GM18873 (cell line): ENCODE measurements around the gene ATXN7L3.

Experiments
- ATAC-seq: cut with Tn5 transposase; IDR thresholded peaks from one replicate; pipeline ENCODE4 v1.9.1; 2021; ENCODE audit warnings: mild to moderate bottlenecking, moderate library complexity, moderate number of reproducible peaks; ENCODE audit not compliant: unreplicated experiment, low FRiP score

ATXN7L3 gene

DNA sequence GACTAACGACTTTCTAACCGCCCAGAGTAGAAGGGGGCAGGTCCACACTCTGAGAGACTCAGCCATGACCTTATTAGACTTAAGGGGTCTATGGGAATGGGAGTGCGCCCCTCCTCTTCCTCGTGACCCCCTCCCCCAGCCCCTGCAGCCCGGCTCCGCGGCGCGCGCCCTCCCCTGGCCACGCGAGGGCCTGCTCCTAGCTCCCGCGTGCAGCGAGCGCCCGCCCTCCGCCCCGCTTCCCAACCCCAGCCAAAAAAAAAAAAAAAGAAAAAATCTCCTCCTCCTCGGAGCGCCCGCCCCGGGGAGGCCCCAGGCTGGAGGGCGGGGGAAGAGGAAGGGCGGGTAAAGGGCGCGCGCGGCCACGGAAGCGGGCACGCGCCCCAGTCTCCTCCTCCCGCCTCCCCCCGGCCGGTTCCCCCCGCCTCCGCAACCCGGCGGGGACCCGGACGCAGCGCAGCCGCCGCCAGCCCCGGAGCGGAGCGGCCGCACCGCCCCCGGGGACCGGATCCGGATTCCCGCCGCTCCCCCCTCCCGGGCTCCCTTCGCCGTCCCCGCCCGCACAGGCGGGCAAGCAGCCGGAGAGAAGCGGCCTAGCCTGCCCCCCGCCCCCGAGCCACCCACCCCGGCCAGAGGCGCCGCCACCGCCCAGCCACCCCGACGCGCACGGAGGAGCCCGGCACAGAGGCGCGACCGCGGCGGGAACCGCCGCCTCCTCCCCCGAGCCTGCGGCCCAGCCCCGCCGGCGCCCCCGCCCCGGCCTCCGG, 18.8 kb upstream of the ATXN7L3 start:
- no peak for ATAC-seq

DNA sequence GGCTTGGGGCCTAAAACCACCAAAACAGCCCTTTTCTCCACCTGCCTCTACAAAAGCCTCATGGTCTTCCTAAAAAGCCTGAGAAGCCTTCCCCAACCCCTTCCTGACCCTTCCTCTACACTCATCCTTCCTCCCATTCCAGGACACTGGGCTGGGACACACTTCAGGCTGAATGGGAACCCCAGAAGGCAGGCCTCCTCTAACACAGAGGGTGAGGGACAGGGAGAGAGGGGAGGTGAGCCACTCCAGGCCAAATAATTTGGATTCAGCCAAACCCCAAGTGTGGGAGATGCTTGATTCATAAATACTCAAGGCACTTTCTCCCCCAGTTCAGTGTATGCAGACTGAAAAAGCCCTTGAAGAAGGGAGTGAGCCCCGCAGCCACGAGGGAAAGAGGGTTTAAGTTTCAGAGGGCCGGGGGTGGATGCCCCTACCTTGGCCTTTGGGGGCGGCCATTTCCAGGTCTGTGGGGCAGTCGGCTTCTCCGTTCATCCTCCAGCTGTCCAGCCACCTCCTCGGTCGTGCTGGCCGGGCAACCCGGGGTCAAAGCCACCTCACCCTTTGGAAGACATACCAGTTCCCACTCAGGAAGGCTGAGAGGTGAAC, 18.2 kb upstream of the ATXN7L3 start:
- no peak for ATAC-seq

DNA sequence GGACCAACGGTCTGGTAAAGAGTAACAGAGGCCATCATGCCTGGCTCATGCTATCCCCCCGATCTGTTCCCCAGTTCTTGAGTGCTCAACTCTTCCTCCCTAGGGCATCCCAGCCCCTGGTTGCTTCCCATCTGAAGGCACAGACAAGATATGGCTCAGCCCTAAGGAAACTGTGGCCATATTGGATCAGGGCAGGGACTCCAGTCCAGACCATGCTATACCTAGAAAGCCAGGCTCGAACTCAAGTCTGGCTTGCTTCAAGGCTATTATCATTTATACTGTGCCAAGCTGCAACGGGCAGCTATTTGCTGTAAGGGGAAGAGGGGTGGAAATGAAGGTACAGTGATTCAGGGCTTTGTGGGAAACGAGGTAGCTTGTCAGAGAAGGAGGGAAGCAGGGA, 17.0 kb upstream of the ATXN7L3 start:
- ATAC-seq = no peak

DNA sequence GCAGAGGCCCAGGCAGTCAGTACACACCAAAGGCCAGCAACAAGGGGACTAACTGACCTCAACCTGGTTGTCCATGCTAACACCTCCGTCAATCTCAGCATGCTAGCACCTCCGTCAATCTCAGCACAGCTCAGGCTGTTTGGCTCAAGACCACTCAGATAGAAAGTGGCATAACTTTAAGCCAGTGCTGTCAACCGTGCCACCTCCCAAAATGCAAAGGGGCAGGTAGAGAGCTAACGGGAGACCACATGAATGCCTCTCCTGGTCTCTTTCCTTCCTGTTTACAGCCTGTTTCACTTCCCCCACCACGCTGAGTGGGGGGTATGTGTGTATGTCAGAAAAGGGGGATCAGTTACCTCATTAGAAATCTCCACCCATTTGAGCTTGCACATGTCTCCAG, 16.5 kb upstream of the ATXN7L3 start:
- ATAC-seq = no peak

DNA sequence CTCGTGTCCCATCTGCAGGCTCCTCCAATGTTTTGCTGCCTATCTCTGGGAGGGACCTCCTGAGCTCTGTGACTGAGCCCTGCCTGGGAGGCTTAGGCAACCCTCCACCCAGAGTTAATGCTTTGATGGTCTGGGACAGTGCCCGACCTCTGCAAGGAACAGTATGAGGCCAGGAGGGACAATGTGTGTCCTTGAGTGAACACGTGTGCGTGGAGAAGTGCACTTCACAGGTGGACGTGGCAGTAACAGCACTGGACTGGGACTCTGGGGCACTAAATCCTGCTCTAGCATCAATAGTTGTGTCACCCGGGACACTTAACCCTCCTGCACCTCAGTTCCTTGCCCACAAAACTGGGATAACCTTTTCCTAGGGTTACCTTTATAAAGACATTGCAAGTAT, 15.2 kb upstream of the ATXN7L3 start:
- no peak for ATAC-seq

DNA sequence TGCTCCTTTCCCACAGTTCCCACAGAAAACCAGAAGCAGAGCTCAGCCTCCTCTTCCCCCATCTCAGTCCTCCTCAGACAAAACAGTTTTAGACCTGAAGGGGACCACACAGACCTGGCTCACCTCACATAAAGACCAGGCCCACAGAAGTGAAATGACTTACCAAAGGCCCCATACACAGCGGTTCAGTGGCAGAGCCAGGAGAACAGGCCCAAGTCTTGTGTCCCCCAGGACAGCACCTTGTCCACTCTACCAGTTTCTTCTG, 14.5 kb upstream of the ATXN7L3 start:
- no peak for ATAC-seq

DNA sequence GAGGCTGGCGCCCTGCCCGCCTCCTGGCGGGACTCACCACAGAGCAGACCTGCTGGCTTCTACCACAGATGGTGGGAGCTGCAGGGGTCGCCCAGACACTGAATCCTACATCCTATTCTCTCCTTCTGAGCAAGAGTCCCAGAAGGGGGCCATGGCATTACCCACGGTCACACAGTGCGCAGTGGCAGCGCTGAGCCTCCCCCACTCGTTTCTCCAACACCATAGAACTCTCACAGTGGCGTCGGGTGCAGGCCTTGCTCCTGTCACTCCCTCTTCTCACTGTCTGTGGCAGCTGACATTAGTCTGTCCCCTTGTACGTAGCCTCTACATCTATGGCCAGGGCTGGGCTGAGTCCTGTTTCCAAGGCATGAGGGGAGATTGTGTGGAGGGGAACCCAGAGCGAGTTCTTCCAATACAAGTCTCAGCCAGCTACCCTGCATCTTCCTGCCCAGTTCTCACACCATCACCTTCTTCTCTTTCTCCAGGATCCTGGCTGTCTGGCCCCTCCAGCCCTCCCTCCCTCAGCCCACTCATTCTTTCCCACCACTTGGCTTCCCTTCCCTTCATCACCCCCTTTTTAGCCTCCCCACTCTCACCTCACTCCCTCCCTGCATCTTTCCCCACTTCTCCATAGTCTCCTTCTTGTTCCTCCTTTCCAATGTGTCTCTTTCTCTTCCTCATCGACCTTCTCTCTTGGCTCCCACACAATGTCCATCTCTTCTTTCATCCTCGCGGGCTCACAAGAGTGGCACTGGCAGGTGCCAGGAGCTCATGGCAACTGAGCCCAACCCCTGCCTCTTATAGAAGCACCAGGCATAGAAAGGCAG, 13.9 kb upstream of the ATXN7L3 start:
- no peak for ATAC-seq

DNA sequence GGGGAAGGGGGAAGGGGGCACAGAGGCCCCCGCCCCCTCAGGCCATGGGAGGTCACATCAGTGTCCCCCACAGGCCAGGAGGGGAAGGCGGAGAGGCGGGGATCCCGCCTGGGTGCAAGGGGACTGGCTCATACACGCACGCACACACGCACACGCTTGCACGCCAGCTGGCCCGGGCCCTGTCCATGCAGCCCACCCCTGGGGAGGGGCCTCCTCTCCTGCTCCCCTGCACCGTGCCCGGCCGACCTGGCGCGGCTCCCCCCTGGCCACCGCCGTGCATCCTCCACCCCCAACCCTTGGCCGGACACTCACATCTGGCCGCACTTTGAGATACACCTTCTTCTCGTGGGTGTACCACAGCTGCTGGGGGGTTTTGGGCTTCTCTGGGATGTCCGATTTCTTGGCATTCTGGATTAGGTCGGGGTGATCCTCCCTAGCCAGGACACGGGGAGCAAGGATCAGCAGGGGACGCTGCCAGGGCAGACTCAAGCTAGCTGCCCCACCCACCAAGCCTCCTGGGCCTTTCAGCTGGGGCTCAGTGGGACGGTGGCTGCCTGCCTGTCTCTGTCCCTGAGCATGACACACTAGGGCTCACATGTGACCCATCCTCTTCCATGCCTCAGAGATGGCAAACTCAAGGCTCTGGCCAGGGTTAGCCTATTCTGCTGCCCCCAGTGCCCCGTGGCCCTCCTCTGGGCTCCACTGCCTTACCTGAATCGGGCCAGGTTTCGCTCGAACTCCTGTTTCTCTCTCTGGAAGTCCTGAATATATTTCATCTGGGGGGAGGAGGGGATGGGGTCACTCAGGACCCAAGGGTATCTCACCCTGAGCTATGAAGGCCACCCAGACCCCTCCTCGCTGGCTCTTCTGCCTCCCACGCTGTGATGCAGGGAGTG, 13.1 kb upstream of the ATXN7L3 start:
- no peak for ATAC-seq

DNA sequence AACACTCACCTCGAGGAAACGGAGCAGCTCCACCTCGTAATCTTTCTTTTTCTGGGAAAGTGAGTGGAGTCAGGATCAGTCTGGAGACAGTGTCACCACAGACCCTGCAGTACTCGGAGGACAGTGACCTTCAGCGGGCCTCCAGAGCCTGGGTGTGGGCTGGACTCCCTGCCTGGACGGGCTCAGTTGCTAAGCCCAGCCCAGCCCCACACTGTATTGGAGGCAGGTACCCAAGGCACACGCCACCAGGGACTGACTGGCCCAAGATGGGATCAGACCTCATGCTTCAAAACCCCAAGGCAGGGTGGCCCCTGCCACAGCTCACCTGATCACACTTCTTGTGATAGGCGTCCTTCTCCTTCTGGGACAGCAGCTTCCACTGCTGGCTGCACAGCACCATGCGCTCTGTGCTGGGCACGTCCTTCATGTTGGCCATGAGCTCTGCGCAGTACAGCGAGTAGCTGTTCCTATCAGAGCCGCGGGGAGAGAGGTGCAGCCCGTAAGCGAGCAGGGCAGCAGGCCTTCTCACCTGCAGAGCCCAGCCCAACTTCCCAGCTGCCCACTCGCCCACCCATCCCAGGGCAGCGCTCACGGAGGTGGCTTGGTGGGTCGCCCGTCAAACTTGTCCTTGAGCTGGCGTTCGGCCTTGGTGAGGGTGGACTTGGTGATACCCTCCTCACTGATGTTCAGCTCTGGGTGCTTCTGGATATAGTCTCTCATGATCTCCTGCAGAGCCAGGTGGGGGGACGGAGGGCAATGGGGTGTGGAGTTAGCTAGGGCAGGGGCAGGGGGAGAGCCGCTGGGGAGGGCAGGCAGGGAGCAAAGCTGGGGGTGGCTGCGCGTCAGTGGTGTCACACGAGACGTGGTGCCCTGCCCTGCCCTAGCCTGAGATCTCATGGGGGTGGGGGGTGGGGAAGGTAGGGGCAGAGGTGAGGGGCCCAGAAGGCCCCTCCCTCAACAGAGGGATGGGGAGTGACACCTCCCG, 11.9 kb upstream of the ATXN7L3 start:
- no peak for ATAC-seq

DNA sequence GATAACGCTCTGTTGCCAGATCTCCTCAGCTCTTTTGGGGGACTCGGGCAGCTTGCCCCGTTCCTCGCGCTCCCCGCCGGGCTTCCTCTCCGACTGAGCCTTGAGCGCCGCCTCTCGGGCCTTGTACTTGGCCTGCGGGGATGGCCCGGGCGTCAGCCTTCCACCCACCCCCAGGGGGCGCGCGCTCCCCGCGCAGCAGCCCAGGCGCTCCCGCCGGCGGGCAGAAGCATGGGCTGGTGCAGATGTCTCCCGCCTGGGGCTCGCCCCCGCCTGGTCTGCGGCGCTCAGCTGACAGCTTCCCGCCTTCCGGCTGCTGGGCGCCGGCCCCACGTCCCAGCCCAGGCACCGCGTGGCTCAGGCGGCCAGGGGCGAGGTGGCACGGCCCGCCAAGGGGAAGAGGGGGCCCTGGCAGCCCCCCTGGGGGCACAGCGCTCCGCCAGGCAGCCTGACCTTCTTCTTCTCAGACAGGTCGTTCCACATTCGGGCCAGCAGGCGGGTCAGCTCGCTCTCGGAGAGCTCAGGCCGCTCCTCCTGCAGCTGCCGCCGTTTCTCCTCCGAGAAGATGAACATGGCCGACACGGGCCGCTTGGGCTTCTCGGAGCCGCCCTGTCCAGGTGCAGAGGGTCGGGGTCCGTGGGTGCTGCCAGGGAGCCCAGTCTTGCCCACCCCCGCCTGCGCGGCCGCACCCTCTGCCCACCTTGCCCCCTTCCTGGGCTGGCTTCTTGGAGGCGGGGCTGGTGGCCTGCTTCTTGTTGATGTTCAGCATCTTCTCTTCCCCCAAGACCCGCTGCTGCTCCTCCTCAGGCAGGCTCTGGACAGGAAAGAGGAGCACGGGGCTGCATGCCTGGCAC, 10.9 kb upstream of the ATXN7L3 start:
- no peak for ATAC-seq

DNA sequence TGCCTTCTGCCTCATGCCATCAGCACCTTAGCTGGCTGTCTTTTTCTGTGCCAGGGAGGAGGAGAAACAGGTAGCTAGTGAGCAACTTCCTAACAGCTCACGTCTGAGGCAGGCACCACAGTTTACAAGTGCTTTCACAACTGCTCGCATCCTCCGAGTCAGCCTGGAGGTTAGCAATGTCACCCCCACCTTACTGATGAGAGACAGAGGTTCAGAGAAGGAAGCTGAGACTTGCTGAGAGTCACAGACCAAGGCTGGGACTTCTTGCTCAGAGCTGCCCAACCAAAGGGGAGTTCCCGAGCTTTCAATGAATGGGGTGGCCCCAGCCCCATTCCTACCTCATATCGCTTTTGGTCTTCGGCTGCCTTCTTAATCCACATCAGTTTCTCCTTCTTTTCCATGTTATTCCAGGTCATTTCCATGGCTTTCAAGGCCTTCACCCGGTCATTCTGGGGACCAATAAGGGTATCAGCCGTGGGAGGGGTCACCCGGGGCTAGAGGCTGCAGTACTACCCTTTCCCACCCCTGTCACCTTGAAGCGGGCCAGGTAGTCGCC, 10.2 kb upstream of the ATXN7L3 start:
- ATAC-seq = no peak

DNA sequence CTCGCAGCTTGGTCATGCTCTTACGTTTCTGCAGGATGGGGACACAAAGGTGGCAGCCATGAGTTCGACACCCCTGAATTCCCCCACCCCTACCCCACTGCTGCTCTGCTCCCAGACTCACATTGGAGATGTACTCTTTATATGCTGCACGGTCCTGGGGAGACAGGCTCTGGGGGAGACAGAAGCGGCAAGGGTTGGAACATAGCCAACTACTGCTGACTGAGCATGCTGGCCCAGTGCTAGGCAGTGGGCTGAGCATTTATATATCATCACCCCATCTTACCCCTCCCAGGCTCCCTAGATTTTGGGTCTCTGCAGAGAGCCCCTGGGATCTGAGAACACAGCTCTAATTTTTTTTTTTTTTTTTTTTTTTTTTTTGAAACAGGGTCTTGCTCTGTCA, 8.1 kb upstream of the ATXN7L3 start:
- no peak for ATAC-seq

DNA sequence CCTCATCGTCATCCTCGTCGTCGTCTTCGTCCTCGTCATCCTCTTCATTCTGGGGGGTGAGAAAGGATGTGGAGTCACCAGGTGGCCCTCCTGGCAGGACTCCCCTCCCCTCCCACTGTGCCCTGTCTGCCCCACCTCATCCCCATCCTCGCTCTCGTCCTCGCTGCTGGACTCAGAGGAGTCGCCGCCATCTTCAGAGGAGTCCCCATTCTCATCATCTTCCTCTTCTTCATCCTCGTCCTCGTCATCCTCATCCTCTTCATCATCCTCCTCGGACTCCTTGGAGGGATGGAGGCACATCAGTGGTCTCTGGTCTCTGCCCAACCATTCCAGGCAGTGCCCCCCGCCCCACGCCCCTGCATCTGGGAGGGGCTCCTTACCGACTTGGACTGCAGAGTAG, 7.6 kb upstream of the ATXN7L3 start:
- no peak for ATAC-seq

DNA sequence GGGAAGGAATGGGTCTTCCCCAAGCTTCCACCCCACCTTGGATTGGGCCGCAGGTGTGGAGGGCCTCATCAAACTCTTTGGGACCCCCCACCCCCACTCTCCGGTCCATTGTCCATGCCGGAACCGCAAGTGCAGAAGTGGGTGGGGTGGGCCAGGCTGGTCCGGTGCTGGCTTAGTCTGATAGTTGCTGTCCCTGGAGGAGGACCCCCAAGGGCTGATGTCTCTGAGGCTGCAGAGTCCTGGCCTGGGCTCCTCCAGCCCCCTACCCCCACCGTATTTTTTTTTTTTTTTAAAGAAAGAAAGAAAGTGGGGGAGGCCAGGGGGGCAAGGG, 7.1 kb upstream of the ATXN7L3 start:
- ATAC-seq = no peak

DNA sequence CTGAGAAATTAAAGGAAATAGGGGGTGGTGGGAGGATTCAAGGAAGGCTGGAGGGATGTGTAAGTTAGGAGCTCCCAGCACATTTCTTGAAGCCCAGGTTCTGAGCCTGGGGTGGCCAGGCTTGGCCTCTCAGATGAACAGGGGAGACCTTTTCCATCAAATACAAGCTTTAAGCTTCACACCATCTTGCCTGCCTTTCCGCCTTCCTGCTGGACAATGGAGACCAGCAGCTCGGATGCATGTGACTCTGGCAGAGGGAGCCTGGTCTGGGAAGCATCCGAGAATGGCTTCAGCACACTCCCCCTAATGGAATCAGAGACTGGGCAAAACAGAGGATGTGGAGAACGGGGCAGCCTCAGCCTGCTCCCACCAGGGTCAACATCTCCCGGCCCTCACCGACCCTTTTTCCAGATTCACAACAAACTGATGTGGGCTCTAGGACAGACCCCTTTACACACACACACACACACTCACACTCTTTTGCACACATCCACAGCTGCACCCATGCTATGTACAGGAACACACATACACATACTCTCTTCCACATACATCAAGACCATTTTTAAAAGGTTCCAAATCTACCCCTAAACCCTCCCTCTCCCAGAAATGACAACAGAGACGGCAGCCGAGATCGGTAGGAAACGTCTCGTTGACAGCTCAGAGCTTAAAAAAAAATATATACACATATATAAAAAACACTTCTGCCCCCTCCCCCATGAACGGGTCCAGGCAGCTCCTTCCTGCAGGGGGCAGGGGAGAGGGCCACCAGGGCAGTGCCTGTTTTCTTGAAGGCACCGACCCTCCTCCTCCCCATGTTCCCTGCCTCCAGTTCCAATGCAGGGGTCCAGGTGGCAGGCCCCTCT, 6.5 kb upstream of the ATXN7L3 start:
- no peak for ATAC-seq

DNA sequence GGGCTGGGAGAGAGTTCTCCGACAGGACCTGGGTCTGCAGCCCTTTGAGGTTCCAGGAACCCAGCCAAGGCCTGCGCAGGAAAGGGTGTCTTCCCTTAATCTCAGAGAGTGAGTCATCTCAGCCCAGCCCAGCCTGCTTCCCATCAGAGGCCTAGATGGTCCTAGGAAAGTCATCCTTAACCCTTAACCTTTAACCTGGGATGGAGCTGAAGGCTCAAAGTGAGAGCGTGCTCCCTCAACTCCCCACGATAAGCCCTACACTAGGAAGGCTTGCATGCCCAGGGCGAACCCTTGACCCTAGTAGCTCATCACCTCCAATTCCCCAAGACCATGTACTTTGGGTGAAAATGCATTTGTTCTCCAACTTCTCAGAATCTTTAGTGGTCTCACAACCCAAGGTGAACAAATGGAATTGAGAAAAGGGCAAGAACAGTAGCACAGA, 4.8 kb upstream of the ATXN7L3 start:
- no peak for ATAC-seq

DNA sequence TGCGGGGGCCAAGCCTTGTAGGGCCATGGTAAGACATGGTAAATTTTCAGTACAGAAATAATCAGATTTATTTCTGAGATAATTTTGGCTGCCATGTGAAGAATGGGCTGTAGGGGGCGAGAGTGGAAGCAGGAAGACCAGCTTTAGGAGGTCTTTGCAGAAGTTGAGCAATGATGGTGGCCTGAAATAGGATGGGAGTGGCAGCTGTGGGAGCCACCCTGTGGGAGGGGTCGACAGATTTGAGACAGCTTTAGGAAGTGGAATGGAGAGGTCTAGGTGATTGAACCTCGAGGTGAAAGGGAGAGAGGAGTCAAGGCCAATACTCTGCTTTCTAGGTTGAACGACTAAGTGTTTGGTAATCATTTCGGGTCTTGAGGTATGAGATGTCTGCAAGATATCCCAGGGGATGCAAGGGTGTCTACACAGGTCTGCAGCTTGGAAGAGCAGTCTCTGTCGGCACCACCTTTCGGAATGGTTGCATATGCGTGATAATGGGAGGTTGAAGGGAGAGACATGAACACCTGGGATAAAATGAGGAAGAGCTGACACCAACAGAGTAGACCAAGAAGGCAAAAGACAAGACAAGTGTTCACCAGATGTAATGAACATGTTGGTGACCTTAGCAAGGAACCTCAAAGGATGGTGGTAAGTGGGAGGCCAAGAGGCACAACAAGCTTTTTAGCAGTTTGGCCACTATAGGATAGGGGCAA, 4.2 kb upstream of the ATXN7L3 start:
- ATAC-seq = no peak
